Upper lobe of left lung (tissue), 4 donors: ENCODE measurements around the gene EMILIN1.

Experiments used
- EP300 ChIP-seq, 4 donors: sonication (generic); formaldehyde crosslinking; IDR thresholded peaks; one replicate each; pipeline ENCODE4 v1.5.1; 2017; ENCODE audit warnings: antibody characterized with exemption in 4 of 4, control low read depth in 2 of 4
- POLR2A ChIP-seq, 4 donors: fragments of 450-650 bp; IDR thresholded peaks; one replicate each; pipeline ENCODE4 v1.5.1; 2016 to 2017; ENCODE audit warnings: antibody characterized with exemption in 4 of 4, mild to moderate bottlenecking in 2 of 4
- POLR2AphosphoS5 ChIP-seq, 2 donors: sonication (generic); formaldehyde crosslinking; IDR thresholded peaks; one replicate each; pipeline ENCODE4 v1.5.1; 2017; ENCODE audit warnings: antibody characterized with exemption in 2 of 2
- TF ChIP-seq, protein P1 (sequence below), 6 experiments: fragments of 450-650 bp in 4 of 6; fragments of 200-600 bp in 2 of 6; sonication (generic) in 2 of 6; IDR thresholded peaks; one replicate each; pipeline ENCODE4 v1.5.1; 2016 to 2019; ENCODE audit warnings: antibody characterized with exemption in 6 of 6

DNA sequence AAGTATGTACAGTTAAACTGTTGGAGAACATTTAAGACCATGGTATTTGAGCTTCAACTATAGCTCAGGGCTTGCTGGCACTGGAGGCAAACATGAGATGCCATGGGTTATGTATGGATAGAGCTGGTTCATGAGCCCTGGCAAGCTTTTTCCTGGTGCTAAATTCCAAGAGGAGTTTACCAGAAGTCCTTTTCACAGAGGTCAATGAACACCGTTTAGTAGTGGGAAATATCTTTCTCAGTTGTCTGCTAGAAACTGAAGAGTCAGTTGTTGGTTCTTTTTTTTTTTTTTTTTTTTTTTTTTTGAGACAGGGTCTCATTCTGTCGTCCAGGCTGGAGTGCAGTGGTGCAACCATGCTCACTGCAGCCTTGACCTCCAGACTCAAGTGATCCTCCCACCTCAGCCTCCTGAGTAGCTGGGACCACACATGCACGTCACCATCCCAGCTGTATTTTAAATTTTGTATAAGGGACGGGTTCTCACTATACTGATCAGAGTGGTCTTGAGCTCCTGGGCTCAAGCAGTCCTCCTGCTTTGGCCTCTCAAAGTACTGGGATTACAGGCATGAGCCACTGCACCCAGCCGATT lies 9.5 kb downstream of the EMILIN1 start:
- TF ChIP-seq, protein P1, sequence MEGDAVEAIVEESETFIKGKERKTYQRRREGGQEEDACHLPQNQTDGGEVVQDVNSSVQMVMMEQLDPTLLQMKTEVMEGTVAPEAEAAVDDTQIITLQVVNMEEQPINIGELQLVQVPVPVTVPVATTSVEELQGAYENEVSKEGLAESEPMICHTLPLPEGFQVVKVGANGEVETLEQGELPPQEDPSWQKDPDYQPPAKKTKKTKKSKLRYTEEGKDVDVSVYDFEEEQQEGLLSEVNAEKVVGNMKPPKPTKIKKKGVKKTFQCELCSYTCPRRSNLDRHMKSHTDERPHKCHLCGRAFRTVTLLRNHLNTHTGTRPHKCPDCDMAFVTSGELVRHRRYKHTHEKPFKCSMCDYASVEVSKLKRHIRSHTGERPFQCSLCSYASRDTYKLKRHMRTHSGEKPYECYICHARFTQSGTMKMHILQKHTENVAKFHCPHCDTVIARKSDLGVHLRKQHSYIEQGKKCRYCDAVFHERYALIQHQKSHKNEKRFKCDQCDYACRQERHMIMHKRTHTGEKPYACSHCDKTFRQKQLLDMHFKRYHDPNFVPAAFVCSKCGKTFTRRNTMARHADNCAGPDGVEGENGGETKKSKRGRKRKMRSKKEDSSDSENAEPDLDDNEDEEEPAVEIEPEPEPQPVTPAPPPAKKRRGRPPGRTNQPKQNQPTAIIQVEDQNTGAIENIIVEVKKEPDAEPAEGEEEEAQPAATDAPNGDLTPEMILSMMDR (IDR thresholded peaks at IDR 0.05): no peak
- TF ChIP-seq POLR2A (IDR thresholded peaks at IDR 0.05) (no peak), EP300 (IDR thresholded peaks at IDR 0.05) (no peak), POLR2AphosphoS5 (IDR thresholded peaks at IDR 0.05) (no peak)
